HG03196 (cell line): Measurements from ENCODE around the gene DEPDC1B.
"Not testable (repeated sequence)": the region's sequence is repeated elsewhere in the genome, so short reads cannot be mapped to it uniquely, and the experiment has no call there.

Experiments used
- ATAC-seq: cut with Tn5 transposase; IDR thresholded peaks from one replicate; pipeline ENCODE4 v1.9.1; 2021; ENCODE audit not compliant: unreplicated experiment

The DEPDC1B gene

GRCh38 chr5:60700416-60700757, 421 bp upstream of the DEPDC1B start:
- peak; percentile 20 for ATAC-seq

- ATAC-seq, result no peak
These were observed 718 bp downstream of the DEPDC1B start for GRCh38 chr5:60699288-60699608.

GRCh38 chr5:60698336-60698735, 1.6 kb downstream of the DEPDC1B start:
- no peak for ATAC-seq

- ATAC-seq, result no peak
These were observed 9.6 kb downstream of the DEPDC1B start for GRCh38 chr5:60690326-60690725.

- no peak for ATAC-seq
These were observed 11.0 kb downstream of the DEPDC1B start for GRCh38 chr5:60688980-60689379.

- peak; percentile 95 for ATAC-seq
These were observed 11.8 kb downstream of the DEPDC1B start for GRCh38 chr5:60687927-60688720.

- no peak for ATAC-seq
These were observed 13.8 kb downstream of the DEPDC1B start for GRCh38 chr5:60686157-60686556.

GRCh38 chr5:60685700-60686099, 14.3 kb downstream of the DEPDC1B start:
- ATAC-seq, result no peak

- no peak for ATAC-seq
These were observed 14.9 kb downstream of the DEPDC1B start for GRCh38 chr5:60685028-60685427.

- not testable (repeated sequence) for ATAC-seq
These were observed 18.0 kb downstream of the DEPDC1B start for GRCh38 chr5:60682007-60682406.

- no peak for ATAC-seq
These were observed 20.1 kb downstream of the DEPDC1B start for GRCh38 chr5:60679816-60680215.

- ATAC-seq, result no peak
These were observed 21.9 kb downstream of the DEPDC1B start for GRCh38 chr5:60677850-60678664.

- ATAC-seq, result no peak
These were observed 24.7 kb downstream of the DEPDC1B start for GRCh38 chr5:60675286-60675685.

GRCh38 chr5:60674251-60675069, 25.5 kb downstream of the DEPDC1B start:
- no peak for ATAC-seq

GRCh38 chr5:60673334-60673733, 26.6 kb downstream of the DEPDC1B start:
- ATAC-seq, result no peak

GRCh38 chr5:60672693-60673264, 27.2 kb downstream of the DEPDC1B start:
- ATAC-seq, result no peak

- ATAC-seq, result no peak
These were observed 27.9 kb downstream of the DEPDC1B start for GRCh38 chr5:60671899-60672692.

GRCh38 chr5:60670749-60671148, 29.2 kb downstream of the DEPDC1B start:
- no peak for ATAC-seq

GRCh38 chr5:60668686-60669304, 31.2 kb downstream of the DEPDC1B start:
- no peak for ATAC-seq
